Naive thymus-derived CD8-positive, alpha-beta T cell (primary cell): Measurements from ENCODE around the gene DDX4. TPM values are rescaled to one million over a fixed set of nuclear protein-coding genes. Genes with fewer than 3 reads are reported as not detected.

Source experiments
- ATAC-seq, 2 donors: fragments of 150-1000 bp; cut with Tn5 transposase in 1 of 2; sonication (Bioruptor Pico), chemical (Tn5 transposase) in 1 of 2; 1 replicate in 1 of 2; 2 replicates in 1 of 2; pipeline ENCODE4 v1.10.0; 2021; ENCODE audit warnings: mild to moderate bottlenecking in 2 of 2, moderate library complexity in 2 of 2
- POLR2A ChIA-PET: fragments of 350-600 bp; sonication (Branson Sonifier 250); formaldehyde crosslinking; loops from one replicate; lab custom pipeline; 2021; ENCODE audit warnings: antibody characterized with exemption; lab: Charles Lee
- DNase-seq, 10 donors: peaks; one replicate each; pipeline versions ENCODE4 v3.0.0 to v3.0.0-alpha.2; 2020 to 2022
- H3K27ac Mint-ChIP-seq, 10 donors: one replicate each; pipeline ENCODE4 v1.8.0; 2020 to 2022; ENCODE audit warnings: mild to moderate bottlenecking in 10 of 10, mixed read lengths in 10 of 10, moderate library complexity in 4 of 10, inconsistent platforms in 1 of 10
- H3K27me3 Mint-ChIP-seq, 5 donors: one replicate each; pipeline ENCODE4 v1.8.0; 2021 to 2022; ENCODE audit warnings: mixed read lengths in 5 of 5
- H3K36me3 Mint-ChIP-seq, 3 donors: one replicate each; pipeline ENCODE4 v1.8.0; 2020 to 2022; ENCODE audit warnings: mixed read lengths in 3 of 3, mild to moderate bottlenecking in 2 of 3, inconsistent platforms in 1 of 3
- H3K4me1 Mint-ChIP-seq, 4 donors: one replicate each; pipeline ENCODE4 v1.8.0; 2021 to 2022; ENCODE audit warnings: mixed read lengths in 4 of 4
- H3K4me3 Mint-ChIP-seq, 10 donors: one replicate each; pipeline ENCODE4 v1.8.0; 2020 to 2022; ENCODE audit warnings: mild to moderate bottlenecking in 10 of 10, mixed read lengths in 10 of 10, moderate library complexity in 6 of 10, inconsistent platforms in 1 of 10
- H3K9me3 Mint-ChIP-seq, 9 donors: one replicate each; pipeline ENCODE4 v1.8.0; 2020 to 2022; ENCODE audit warnings: mixed read lengths in 9 of 9, mild to moderate bottlenecking in 3 of 9, inconsistent platforms in 1 of 9, moderate library complexity in 1 of 9
- polyA plus RNA-seq, 3 donors: library from polyadenylated mRNA; unstranded; fragments of 300-500 nt; fragmentation: Illumina TruSeq; gene quantifications; one replicate each; pipeline ENCODE4 v1.2.3, GENCODE V29; 2021
- total RNA-seq, 8 experiments: library from RNA in 2 of 8; stranded (reverse) in 2 of 8; gene quantifications; one replicate each; pipeline ENCODE4 v1.2.3 and lab custom pipeline; 2021 to 2026

DDX4 gene
- total and polyA plus RNA-seq, 5 experiments from 2014 or later = not detected

DNA sequence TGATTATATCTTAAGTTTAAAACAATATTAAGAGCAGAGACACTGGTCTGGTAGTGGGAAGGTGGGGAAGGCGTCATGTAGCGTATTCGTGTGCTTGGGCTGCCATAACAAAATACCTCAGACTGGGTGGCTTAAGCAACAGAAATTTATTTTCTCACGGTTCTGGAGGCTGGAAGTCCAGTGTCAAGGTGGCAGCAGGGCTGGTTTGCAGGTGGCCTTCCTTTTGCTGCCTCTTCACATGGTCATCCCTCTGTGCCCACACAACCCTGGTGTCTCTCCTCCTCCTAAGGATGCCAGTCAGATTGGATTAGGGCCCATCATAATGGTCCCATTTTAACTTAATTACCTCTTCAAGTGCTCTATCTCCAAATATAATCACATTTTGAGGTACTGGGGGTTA is 122.8 kb downstream of the DDX4 start:
- Mint-ChIP-seq H3K4me3 (no peak overlapping the region), H3K36me3 (peaks cover 0 to 4% (median 0%) of the 10 kb centered on the region in 3 donors), H3K27ac (no peak overlapping the region), H3K9me3 (peaks cover 0 to 5% (median 0%) of the 10 kb centered on the region in 9 donors), H3K27me3 (no peaks in the 10 kb centered on the region), H3K4me1 (peaks cover 19 to 24% (median 22%) of the 10 kb centered on the region in 4 donors)
- no peak for DNase-seq
- POLR2A ChIA-PET = no interaction called here
- ATAC-seq = no peak

GRCh38 chr5:55864606-55865541 is 127.0 kb downstream of the DDX4 start:
- no peak for DNase-seq
- peaks cover 0 to 4% (median 0%) of the 10 kb centered on the region in 3 donors for H3K36me3 Mint-ChIP-seq
- H3K4me3 Mint-ChIP-seq = no peak overlapping the region
- peaks cover 0 to 3% (median 1%) of the 10 kb centered on the region in 4 donors for H3K4me1 Mint-ChIP-seq
- POLR2A ChIA-PET = no interaction called here
- H3K27me3 Mint-ChIP-seq = no peaks in the 10 kb centered on the region
- H3K27ac Mint-ChIP-seq = no peak overlapping the region
- H3K9me3 Mint-ChIP-seq = peaks cover 0 to 5% (median 0%) of the 10 kb centered on the region in 9 donors
- ATAC-seq = no peak

- Mint-ChIP-seq H3K27ac (peak overlapping the region in 1 of 10 donors; percentile 1), H3K4me1 (peaks cover 0 to 3% (median 1%) of the 10 kb centered on the region in 4 donors), H3K9me3 (peaks cover 0 to 2% (median 0%) of the 10 kb centered on the region in 9 donors), H3K27me3 (no peaks in the 10 kb centered on the region), H3K36me3 (peaks cover 0 to 4% (median 0%) of the 10 kb centered on the region in 3 donors), H3K4me3 (no peak overlapping the region)
- ATAC-seq (no peak), DNase-seq (no peak)
- POLR2A ChIA-PET = no interaction called here
Measured at GRCh38 chr5:55865831-55866230, 128.0 kb downstream of the DDX4 start.

GRCh38 chr5:55866485-55866884 is 128.6 kb downstream of the DDX4 start:
- POLR2A ChIA-PET = no interaction called here
- H3K27me3 Mint-ChIP-seq = no peaks in the 10 kb centered on the region
- H3K9me3 Mint-ChIP-seq = peaks cover 0 to 2% (median 0%) of the 10 kb centered on the region in 9 donors
- peaks cover 0 to 3% (median 1%) of the 10 kb centered on the region in 4 donors for H3K4me1 Mint-ChIP-seq
- ATAC-seq (no peak), DNase-seq (no peak)
- H3K27ac Mint-ChIP-seq = no peak overlapping the region
- H3K4me3 Mint-ChIP-seq = no peak overlapping the region
- H3K36me3 Mint-ChIP-seq = peaks cover 0 to 4% (median 0%) of the 10 kb centered on the region in 3 donors

Other genes starting within 250 kb of the DDX4 start
- gene PLPP1, start 203.1 kb upstream of the DDX4 start, total RNA-seq = 1 to 10 TPM; 7.0 to 7.9 TPM
- 10 to 100 TPM; 11.7 to 23.3 (median 15.7) TPM for gene PLPP1, start 203.1 kb upstream of the DDX4 start, polyA plus RNA-seq
- gene SLC38A9, start 25.7 kb upstream of the DDX4 start, total RNA-seq = 10 to 100 TPM; 21.9 to 24.4 TPM
- gene SLC38A9, start 25.7 kb upstream of the DDX4 start, polyA plus RNA-seq = 10 to 100 TPM in 2 of 3 donors, 1 to 10 TPM in 1; 6.4 to 12.1 (median 10.7) TPM
- not detected for gene IL31RA, start 113.3 kb downstream of the DDX4 start, total RNA-seq
- gene IL31RA, start 113.3 kb downstream of the DDX4 start, polyA plus RNA-seq = not detected